Stimulated activated CD8-positive, alpha-beta memory T cell treated with anti-CD3 and anti-CD28 coated beads, Interleukin-15, amount 100 ng/mL, for 24 hours (primary cell): ENCODE results near the gene TTC23L.
"Not testable (repeated sequence)": the region's sequence is repeated elsewhere in the genome, so short reads cannot be mapped to it uniquely, and the experiment has no call there.

Experiments
- DNase-seq: peaks from one replicate; pipeline ENCODE4 v3.0.0-alpha.2; 2020; ENCODE audit warnings: low read depth

The TTC23L gene, protein sequence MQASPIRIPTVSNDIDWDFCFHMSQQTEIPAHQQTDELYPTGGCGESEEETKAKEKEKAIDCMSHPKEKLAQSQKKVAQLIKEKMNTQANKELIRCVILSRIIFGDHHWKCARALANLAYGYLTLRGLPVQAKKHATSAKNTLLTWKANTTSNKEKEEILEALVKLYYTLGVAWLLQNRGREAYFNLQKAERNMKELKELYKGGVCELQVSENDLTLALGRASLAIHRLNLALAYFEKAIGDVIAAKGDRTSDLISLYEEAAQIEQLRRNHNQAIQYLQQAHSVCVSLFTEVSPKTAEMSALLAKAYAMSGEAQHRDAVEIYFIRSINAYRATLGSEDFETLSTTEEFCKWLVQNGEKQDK

DNA sequence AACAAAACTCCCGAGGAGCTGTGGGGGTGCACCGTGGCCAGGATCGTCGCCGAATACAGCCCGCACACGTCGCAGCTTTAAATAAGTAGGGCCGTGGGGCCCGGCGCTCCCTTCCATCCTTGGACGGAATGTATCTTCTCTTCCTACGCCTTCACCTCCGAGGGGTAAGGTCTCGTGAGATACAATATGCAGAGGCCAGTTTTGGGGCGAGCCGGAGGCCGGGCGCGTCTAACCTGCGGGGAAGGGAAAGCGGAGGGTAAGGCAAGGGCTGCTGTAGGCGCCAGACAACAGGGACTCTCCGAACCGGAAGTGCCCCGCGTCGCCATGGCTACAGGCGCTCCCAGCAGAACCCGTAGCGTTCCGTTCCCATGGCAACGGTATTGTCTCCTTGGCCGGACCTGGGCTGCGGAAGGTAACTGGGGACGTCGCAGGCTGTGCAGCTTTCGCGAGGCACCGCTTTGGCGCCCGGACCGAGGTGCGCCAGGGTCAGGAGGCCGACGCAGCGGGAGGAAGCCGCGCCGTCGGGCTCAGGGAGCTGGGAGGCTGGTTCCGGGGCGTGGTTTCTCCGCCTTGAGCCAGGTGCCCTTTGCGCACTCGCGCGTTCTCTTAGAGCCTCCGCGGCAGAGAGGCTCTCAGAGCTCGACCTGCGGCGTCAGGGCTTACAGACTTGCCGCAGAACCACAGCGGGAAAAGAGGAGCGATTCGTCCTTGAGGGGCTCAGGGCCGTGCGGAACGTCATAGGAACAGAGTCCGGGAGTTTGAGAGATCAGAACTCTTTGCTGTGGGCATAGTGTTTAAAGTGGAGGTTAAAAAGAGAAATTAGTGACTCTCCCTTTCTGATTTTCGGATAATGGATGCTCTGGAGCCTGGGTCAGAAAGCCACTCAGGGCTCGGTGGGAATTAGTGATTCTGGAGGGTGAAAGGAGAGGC lies at the start of gene TTC23L:
Gene TTC23L (plus strand): TSS at position 380 of the 930 bp plus-strand sequence. CDS start 1,508 bp downstream, outside the sequence.
- DNase-seq = peak; percentile 75

DNA sequence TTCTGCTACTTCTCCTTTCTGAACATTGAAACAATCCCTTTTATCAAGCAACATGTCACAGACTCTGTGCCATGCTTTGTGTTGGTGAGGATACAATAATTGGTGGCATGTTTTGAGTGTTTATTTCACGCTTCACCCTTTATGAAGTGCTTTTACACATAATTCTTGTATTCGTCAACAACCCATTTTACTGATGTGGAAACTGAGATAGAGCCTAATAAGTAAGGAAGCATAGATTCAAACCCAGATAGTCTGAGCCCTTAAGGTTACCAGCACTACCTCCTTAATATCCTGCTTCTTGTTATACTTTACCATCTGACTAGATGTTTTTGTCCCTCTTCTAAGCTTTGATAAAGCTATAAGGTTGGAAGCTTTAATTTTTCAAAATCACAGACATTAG lies 49.3 kb upstream of the TTC23L start:
- no peak for DNase-seq

DNA sequence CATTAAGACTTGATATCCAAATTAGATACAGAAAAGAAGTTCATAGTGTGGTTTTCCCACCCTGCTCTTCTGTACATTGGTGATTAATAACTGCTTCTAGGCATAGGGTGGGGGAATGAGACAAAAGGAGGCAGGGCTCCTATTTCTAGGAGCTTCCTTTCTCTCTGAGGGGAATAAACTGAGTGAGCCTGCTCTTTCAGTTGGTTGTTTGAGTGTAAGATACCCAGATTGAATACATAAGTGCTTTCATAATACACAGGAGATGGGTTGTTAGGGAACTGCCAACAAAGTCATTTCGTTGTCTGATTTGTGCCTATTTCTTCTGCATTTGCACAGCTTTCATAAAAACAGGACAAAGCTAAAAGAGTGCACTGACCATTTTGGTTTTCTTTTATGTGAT lies 48.9 kb upstream of the TTC23L start:
- no peak for DNase-seq

DNA sequence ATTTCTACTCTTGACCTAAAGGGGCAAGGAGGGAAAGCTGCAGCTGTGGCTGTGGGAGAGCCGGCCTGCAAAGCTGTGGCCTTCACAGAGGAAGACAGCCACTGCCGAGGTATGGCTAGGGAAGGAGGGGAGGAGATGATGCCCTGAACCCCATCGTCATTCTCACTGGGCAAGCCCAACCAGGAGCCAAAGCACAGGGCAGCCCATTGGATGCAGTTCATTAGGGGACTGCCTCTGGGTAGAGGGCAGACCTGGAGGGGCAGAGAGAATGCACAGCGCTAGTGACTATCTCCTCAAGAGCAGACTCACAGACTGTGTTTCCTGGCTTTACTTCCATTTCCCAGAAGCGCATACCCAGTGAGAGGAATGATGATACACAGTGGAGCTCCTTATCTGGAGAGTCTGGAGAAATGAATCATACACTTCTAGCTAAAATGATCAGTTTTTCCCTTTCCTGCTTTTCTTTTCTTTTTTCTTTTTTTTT lies 47.2 kb upstream of the TTC23L start:
- no peak for DNase-seq

DNA sequence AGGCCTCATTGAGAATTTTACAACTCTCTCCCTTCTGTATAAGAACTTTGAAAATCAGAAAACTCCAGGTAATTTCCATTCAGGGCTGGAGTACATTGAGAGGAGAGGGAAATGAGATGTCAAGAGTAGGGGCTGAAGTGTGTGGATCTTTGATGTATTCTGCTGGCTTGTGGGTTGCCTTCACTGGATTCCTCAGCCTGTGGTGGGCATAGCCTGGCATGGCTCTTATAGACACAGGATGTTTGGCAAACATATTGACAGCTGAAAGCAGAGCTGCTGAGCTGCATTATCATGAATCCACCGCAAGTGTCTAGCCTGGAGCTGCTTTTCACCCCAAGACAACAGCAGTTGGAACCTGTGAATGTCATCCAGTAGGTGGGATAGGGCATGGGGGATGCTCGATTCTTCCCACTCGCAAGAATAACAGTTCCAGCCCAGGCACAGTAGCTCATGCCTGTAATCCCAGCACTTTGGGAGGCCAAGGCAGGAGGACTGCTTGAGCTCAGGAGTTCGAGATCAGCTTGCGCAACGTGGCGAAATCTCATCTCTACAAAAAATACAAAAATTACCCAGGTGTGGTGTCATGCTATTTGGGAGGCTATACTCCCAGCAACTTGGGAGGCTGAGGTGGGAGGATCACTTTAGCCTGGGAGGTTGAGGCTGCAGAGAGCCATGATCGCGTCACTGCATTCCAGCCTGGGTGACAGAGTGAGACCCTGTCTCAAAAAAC lies 36.0 kb upstream of the TTC23L start:
- DNase-seq = no peak

DNA sequence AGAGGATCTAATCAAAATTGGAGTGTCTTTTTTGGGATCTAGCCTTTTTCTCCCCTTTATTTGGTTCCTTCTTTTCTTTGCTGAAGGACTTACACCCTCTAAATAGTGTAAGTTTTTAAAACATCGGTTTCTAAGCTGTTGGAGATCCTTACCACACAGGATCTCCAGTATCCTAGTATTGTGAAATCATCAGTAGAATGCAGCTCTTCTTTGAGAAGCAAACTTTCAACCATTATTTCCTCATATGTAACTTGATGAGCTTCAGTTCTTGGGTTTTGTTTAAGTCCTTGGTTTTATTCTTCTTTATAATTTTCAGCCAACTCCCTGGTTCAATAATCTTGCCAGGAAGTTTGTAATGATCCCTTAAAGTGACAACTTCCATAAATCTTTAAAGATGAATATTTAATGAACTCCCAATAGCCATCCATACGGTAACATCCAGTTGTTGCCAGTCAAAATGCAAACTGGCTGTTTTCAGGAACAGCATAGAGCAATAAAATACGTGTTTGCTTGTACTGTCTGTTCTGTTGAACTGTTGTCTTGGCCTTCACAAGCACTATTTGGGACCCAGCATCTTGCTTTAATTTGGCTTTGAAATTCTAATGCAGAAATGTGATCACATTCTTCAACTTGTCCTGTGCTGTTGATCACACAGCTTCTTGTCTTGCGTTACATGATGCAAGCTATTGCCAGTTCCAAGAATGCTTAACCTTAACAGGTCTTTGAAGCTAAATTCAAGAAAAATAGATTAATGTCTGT lies 34.8 kb upstream of the TTC23L start:
- DNase-seq = no peak

DNA sequence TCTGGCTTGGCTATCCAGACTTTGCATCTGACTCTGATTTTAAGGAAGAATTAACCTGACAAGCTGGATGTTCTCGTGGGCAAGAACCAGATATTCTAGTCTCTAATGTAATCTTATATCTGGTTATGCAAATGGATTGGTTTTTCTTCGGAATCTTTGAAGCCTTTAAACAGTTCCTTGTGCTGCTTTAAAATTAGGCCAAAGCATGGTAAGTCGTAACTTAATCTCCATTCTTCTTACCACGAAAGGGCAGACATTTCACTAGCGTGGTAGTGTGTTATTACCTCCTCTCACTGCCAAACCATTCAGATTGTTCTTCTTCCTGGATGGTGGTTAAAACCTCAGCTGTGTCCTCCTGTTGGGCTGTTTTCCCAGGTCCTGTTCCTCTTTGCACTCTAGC lies 34.1 kb upstream of the TTC23L start:
- no peak for DNase-seq

DNA sequence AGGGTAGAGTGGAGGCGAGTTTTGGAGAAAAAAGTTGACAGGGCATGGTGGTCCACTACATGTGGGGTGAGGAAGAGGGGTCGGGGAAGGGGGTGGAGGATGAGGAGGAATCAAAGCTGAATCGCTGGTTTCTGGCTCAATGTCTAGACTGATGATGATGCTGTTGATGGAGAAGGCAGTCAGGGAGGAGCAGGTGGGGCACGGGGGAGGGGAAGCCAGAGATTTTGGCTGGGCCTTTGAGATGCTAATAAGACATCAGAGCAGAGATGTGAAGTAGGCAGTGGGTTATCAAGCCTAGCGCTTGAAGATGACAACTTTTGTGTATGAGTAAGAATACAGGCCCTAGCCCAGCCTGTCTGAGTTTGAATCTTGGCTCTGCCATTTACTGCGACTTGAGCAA lies 32.4 kb upstream of the TTC23L start:
- no peak for DNase-seq

DNA sequence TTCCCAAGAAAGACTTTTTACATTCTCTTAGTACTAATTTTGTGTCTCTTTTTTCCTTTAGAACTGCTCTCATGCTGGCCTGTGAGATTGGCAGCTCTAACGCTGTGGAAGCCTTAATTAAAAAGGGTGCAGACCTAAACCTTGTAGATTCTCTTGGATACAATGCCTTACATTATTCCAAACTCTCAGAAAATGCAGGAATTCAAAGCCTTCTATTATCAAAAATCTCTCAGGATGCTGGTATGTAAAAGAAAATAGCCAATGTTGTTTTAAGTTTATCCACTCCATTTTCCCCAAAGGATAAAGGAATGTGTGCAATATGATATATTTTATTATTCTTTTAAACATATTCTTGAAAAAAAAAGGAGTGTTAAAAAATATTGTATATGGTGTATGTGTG lies 27.3 kb upstream of the TTC23L start:
- no peak for DNase-seq

DNA sequence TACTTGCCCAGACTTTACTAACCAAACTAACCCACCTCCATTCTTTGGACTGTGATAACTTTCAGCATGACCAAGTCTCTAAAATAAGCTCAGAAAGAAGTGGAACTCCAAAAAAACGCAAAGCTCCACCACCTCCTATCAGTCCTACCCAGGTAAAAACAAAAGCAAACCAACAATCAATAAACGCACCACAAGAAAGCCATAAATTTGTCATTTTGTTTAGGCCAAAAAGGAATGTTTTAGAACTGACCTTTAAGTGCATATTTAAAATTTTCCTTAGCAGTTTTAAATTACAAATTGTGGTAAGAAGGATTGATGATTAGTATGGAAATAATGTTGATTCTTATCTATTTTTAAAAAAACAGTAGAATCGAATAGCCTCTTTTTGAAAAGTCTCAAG lies 25.5 kb upstream of the TTC23L start:
- no peak for DNase-seq

DNA sequence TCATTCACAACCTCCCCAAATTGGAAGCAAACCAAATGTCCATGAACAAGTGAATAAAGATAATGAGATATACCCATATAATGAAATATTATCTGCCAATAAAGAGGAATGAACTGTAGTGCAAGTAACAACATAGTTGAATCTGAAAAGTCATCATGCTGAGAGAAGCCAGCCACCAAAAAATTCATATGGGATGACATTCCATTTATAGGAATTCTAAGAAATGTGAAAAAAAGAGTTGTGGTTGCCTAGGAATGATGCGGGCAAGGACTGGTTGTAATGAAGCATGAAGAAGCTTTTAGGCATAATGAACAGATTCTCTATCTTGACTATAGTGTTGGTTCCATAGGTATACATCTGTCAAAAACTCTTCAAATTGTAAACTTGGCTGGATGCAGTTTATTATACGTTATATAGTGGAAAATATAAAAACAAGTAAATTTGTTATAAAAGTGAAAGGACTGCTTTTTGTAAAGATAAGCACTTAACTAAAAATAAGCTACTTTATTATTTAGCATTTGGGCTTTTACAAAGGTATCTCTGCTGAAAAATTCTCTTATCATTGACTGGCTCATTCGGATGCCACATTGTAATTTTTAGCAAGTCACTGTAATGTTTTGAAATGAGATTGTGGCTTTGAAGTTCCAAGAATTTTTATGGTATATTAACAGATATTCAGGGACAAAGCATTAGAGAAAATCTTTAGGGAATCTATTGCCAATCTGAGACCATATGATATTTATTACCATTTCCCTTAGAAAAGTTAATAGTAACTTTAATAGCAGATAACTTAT lies 21.2 kb upstream of the TTC23L start:
- no peak for DNase-seq

DNA sequence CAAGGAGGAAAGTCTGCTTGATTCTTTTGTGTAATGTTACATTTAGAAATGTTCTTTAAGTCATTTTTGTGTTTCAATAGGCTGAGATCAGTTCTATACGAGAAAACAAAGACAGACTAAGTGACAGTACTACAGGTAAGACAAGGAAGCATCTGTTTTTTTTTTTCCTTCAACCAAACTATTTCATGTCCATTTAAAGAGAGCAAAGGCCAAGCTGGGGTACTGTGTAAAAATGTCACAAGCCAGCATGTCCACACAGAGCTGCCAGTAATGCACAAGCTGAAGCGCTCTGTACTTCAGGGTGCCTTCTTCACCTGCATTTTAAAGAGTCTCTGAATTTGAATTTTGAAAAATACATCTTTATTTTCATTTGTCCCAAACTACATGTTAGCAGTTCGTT lies 20.2 kb upstream of the TTC23L start:
- DNase-seq = no peak

DNA sequence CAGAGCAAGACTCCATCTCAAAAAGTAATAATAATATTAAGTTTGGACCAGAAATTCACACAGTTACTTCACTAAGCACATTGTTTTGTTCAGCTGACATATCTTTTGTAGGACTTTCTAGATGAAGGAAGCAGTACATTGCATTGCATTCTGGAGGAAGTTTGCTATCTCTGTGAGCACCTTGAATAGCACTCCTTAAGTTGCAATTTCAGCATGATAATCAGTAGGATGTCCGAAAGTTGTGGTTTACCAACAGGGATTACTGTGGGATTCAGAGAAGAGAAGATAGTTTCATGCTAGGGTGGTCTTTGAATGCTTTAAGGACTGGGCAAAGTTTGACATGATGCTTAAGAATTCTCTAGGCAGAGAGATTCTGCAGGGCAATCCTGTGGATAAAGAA lies 18.4 kb upstream of the TTC23L start:
- no peak for DNase-seq

DNA sequence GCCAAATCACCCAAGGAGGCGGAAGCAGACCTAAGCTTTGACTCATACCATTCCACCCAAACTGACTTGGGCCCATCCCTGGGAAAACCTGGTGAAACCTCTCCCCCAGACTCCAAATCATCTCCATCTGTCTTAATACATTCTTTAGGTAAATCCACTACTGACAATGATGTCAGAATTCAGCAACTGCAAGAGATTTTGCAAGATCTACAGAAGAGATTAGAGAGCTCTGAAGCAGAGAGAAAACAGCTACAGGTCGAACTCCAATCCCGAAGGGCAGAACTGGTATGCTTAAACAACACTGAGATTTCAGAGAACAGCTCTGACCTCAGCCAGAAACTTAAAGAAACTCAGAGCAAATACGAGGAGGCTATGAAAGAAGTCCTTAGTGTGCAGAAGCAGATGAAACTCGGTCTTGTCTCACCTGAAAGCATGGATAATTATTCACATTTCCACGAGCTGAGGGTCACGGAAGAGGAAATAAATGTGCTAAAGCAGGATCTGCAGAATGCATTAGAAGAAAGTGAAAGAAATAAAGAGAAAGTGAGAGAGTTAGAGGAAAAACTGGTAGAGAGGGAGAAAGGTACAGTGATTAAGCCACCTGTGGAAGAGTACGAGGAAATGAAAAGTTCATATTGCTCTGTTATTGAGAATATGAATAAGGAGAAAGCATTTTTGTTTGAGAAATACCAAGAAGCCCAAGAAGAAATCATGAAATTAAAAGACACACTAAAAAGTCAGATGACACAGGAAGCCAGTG lies 15.8 kb upstream of the TTC23L start:
- DNase-seq = no peak

DNA sequence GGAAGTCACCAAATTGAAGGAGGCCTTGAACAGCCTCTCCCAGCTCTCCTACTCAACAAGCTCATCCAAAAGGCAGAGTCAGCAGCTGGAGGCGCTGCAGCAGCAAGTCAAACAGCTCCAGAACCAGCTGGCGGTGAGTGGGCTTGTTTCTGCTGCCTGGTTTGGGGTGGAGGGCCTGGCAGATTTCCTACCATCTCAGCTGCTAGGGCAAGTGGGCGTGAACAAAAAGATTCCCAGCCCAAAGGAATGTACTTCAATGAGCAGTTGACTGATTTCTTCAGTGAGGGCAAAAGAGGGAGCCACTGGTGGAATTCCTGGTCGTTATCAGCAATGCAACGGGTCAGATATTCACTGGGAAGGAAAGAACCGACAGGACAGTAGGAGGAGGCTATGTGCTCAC lies 12.6 kb upstream of the TTC23L start:
- no peak for DNase-seq

DNA sequence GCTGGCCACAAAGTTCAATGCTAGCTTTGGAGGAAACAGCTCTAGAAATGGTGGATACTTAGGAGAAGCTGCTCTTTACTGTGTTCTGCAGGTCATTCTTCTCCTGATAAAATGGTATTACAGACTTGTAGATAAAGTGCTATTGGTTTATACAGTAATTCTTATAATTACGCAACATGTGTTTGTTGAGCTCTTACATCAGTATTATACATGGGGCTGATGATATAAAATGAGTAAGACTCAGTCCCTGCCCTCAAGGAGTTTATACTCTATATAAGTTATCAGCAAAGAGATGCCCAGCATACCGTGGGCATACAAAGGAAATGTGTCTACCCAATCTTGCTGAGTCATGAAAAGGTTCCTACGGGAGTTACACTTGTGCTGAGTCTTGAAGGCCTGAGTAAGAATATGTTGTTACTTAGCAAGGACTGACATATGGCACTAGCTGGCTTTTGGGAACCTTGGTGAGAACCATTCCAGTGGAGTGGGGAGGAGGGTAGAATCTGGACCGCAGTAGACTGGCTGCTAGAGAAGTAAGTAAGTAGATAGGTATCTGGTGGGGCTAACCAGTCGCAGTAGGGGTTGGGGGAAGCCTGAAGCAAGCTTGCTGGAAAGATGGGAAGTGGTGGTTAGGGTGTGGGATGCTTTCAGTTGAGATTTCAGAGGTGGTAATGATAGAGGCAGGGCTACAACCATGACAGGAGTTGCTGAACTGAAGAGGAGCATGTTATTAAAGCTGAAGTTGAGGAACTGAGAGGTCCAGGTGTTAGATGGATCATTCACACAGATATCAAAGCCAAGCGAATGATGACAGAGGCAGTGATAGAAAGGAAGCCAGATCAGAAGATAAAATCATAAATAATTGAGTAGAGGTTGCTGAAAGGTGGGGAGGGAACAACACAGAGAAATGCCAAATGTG lies 11.1 kb upstream of the TTC23L start:
- DNase-seq = no peak

DNA sequence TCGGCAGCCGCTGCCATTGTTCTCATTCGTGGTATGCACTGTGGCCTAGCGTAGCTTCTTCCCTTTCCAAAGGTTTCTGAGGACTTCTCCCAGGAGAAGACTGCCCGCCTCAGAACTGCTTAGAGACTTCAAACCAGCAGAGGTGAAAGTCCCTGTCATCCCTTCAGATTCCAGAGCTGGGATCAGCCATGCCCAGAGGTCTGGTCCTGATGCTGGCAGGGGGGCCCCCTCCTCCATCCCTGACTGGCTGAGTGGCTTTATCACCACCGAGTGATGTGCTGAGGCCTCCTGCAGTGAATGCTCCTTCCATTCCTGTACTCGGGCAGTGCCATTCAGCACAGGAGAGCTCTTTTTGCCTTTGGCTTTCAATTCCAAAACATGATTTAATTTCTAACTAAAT lies 8.1 kb upstream of the TTC23L start:
- DNase-seq = not testable (repeated sequence)

DNA sequence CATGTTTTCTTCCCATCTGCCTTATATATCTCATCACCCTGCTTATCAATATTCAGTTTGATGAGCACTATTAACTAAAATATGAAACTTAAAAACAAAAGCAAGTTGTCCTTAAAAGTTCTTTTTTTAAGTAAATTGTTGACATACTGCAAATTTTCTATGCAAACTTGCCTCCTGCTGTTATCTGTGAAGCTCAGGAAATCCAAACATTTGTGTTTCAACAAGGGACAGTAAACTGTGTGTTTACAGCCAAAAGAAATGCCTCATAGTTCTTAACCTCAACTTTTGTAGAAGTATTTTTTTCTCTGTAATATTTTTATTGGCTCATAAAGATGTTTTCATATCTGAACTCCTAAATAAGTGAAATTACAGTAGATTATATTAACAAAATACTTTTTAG lies 7.7 kb upstream of the TTC23L start:
- DNase-seq = no peak

DNA sequence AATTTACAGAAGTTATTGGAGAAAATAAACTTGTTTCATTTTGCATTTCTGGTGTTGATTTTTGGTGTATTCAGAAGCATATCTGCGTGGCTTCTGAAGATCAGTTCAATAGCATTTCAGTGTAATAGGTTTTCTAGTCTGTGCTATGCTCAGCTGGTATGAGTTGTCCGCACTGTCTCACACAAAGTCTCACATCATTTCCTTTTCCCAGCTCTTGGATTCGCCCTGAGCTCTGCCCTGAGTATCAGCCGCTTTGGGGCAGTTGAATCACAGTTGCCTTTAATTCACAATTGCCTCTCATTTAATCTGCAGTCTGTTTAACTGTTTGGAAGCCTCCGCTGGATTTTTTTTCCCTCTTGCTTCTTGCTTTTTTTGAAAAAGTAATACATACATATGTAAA lies 6.4 kb upstream of the TTC23L start:
- DNase-seq = no peak
